ENCODE results near the gene CCDC110.
"Not testable (repeated sequence)": the region's sequence is repeated elsewhere in the genome, so short reads cannot be mapped to it uniquely, and the experiment has no call there.

Gene CCDC110

DNA sequence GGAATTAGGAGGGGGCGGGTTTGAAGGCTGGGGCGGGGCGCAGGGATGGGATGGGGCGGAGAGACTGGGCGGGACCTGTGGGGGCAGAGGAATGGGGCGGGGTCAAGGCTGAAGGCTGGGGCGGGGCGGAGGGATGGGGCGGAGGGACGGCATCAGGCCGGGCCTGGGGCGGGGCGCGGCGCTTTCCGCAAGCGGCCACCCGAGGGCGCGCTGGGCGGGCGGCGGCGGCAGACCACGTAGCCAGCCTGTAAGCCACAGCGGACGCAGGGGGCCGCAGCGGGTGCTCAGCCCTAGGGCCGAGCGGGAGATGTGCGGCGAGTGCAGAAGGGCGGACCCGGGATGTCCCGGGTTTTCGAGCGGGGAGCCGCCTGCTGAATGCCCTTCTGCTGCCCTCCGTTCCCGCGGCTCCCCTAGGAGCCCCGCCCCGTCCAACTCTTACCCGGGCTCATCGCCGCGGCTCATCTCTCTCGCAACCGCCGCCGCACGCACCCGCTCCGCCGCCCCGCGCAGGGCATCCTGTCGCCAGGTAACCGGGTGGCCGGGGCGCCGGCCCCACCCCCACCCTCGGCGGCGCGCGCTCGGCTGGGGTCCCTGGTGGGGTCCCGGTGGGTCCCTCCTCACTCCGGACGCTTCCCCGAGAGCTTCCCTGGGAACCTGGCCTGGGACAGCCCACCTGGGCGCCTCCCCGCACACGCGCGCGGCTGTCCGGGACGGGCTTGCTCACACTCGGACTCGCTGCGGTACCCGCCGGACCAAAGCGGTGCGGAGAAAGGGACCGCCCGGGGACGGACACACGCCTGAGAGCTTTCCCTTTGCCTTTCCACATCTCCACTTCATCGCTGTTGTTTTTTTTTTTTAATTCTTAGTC, at the start of gene CCDC110:
CCDC110 (minus strand) TSS at position 499 of the 868 bp plus-strand sequence; CDS start at position 449, 50 bp downstream.
- DNase-seq, result peak; percentile 87 to 100 (median 97)
- intact Hi-C loops (cut with DNase I), result loop anchor here (2.0 to 10.0 kb wide), 3 partner anchors 44 to 125 kb away; partner anchors contain the start of genes PDLIM3 and UFSP2

DNA sequence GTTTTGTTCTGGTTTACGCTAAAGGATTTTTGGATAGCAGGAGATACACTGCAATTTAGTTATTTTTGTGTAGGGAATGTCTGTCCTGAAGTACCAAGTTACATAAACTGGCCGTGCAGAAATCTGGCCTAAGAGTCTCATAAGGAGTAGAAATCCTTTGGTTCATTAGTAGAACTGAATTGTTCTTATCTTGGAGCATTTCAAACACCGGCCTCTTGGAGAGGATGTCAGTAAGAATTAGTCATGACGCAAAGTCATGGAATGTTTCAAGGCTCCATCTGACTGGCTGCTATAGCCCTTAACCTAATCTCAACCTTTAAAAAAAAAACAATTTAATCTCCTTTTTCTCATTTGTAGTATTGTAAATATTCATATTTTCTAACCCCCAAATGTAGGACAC, 48.6 kb upstream of the CCDC110 start:
- intact Hi-C loops (cut with DNase I), result no loop called here
- no peak for DNase-seq

DNA sequence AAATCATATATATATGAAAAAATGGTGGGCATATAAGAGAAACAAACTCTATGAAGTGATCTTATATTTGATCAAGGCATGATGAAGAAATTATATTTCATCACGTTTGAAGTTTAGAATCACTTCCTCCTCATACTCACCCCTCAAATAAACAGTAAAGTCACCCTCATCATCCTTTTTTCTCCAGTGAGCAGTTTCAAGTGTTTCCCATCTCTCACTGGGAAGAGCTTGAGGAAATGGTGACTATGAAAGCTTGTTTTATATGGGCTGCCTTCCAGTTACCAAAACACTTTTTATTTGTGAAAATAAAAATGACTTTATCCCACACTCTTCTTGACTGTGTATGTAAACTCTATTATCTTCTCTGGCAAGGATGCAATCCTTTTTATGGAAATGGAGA, 47.0 kb upstream of the CCDC110 start:
- intact Hi-C loops (cut with DNase I), result no loop called here
- no peak for DNase-seq

DNA sequence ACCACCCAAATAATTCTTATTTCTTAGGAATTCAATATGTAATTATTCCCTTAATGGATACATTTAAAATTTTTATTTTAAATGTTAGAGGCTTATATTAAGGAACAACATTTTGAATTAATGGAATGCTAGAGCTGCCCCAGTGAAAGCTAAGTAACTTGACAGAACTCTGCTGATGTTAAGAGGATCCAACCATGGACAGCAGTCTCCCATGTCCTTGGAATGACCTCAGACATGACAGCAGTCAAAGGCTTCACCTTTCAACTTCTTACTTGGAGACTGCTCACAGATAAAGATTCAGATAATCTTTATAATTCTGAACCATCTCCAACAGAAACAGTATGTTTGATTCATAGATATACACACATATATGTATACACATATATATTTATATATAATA, 46.5 kb upstream of the CCDC110 start:
- no peak for DNase-seq
- intact Hi-C loops (cut with DNase I), result no loop called here

DNA sequence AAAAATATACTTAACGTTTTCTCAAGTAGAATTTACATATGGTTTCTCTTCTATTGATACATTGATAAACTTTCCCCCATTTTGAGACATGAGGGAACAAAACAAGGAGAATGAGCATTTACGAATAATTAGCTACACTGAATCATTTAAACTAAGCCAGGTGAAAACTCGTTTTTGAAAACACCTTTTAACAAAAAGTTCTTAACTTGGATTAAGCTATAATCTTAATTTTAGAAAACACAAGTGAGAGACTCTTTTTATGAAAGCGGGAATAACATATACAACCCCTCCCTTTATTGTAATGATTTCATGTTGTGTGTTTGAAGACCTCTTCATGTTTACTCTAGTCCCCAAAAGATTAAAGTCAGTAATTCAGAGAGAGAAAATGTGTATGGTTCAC, 43.7 kb upstream of the CCDC110 start:
- intact Hi-C loops (cut with DNase I), result no loop called here
- no peak for DNase-seq

DNA sequence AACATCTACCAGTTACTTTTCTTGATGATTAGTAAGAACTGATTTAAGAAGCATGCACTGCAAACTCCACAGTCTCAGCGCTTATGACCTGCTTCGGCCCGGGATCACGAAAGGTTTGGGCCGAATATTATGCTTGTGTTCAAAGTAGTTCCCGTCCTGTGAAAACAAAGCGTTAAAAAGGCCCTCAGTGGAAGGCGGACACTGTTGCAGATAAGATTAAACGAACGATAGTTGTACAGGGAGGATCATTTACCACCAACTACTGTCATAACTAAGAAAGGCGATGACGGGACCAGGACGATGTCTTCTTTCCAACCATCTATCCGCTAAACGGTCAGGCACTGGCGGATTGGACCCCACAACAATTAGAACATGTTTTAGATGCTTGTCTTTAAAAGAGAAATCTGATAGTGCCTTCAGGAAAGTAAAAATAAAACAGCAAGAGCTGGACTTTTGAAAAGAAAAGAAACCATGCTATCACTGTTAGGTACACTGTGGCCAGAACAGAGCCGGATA, 42.7 kb upstream of the CCDC110 start:
- DNase-seq, result no peak
- intact Hi-C loops (cut with DNase I), result no loop called here

DNA sequence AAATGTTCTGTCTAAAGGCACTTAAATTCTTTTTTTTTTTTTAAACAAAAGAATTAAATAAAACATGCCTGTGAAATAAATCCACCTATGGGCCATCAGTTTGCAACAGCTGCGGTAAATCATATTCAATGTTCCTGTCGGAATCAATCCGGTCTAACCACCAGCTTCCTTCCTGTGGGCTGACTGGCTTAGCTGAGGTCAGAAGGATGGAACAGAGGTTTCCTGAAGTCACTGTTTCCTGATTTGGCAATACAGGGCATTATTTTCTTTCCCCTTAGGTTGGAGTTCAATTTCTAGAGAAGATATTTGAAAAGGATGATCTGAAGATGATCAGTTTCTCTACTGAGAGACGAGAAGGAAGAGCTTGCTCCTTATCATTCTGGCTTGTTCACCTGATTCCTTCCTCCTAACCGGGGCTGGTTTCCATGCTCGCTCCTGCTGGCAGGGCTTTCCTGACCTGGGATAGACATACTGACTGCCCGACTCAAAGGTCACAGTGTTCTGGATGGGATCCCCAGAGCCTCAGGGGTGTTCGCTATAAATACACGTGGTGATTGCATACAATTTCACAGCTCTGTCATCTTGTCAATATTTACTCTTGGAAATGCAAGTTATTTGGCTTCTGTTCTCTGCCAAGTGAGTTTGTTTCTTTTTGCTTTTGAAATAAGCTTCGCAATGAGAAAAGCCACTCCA, 42.1 kb upstream of the CCDC110 start:
- intact Hi-C loops (cut with DNase I), result no loop called here
- no peak for DNase-seq

DNA sequence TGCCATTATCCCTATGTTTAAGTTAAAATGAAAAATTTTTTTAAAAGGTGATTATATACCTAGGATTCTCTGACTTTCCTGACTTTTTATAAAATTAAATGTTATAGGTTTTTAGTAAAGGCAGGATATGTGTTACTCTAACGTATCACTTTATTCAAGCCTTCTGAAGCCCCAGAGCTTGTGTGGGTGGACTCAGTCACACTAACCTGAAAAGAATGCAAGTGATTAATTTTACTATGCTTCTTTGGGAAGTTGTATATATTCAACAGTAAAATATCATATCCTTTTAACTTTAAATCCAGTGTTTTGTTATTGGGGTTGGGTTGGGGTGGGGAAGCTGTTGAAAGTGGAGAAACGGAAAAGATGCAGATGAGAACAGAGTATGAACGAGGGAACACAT, 41.0 kb upstream of the CCDC110 start:
- DNase-seq, result peak in 3 of 42 donors; percentile 18 to 43 (median 38)
- intact Hi-C loops (cut with DNase I), result no loop called here

DNA sequence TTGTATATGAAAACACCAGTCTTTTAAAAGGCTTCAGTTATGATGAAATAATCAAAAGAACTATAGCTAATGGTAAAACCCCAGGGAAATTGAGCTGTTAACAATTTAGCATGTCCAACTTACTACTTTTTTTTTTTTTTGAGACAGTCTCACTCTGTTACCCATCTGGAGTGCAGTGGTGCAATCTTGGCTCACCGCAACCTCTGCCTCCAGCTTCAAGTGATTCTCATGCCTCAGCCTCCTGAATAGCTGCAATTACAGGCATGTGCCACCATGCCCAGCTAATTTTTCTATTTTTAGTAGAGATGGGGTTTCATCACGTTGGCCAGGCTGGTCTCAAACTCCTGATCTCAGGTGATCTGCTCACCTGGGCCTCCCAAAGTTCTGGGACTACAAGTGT, 39.7 kb upstream of the CCDC110 start:
- intact Hi-C loops (cut with DNase I); DNase-seq: not testable (repeated sequence)

DNA sequence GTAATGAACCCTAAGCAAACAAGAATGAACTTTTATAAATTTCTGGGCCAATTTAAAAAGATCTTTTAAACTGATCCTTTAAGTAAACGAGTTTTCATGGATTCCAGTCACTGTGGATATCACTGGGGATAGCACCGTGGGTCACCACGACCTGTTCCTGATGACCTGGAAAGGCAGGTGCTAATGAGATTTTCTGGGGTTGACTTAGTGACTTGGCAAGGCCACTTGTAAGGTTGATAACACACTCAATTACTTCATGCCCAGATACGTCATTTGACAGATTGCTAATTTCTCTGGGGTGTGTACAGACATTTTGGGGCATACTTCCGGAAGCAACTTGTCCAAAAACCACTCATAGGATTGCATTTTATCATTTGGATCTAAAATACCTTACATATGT, 39.3 kb upstream of the CCDC110 start:
- no peak for DNase-seq
- intact Hi-C loops (cut with DNase I), result no loop called here

DNA sequence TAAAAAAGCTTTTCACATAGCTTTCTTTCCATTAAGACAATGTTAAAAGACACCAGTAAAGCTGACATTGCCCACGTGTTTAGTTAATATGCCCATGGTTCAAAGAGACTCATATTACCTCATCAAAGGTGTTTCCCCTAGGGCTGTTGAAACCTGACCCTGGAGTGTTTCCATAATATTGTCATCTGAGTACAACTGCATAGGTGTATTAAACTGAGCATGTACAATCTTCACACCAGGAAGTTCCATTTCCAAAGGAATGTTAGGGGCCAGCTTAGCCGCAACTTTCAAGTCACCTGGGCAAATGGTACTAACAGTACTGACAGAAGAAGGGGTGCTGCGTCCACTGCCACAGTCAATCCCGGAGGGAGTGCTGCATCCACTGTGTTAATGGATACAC, 36.6 kb upstream of the CCDC110 start:
- DNase-seq, result no peak
- intact Hi-C loops (cut with DNase I), result no loop called here

DNA sequence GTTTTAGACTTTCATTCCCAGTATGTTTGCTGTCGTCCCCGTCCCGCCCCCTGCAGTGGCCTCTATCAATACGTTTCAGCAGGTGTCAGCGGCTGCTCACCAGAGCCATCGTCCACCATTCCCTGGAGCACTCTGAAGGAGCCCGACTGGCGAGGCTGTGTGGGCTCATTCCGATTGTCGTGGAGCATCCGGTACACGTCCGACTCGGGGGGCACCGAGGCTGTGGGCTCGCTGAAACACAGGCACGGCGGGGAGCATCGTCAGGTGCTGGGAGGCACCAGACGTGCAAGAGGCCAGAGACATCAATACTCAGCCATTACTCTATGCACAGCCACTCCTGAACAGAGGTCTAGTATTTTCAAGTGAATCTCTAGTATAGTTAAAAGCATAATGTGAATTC, 34.9 kb upstream of the CCDC110 start:
- intact Hi-C loops (cut with DNase I), result no loop called here
- no peak for DNase-seq

DNA sequence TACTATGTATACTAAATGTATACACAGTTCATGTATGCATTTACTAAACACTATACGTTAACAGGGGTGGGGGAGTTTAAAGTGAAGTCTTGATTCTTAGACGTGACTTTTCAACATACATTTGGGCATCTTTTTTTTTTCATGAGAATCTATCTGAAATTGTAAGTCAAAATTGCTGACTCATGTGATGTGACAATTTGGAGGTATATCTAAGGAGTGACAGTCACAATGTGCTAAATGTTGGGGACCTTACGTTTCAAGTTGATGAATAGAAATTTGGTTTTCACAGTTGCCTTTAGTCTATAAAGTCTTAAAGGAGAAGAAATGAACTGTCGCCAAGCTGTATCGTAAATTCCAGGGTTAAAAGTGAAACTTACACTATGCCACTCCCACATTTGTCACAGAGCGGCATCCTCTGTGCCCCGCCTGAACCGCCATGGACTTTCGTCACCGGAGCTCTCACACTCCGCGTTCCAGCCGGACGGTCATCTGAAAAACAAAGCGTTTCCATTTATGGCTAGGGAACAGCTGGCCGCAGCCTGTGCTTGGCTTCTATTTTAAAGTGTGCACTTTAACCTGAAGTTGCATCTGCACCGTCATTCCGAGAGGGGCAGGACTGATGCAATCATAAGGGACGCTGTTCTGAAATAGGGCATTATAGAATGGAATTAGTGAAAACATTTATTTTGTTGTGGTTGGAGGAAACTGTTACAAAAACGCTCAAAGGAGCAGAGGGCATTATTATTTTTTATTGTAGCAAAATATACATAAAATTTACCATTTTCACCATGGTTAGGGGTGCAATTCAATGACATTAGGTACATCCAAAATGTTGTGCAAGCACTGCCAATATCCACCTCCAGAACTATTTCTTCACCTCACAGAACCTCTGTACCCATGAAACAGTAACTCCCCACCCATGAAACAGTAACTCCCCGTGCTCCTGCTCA, 32.8 kb upstream of the CCDC110 start:
- intact Hi-C loops (cut with DNase I), result no loop called here
- DNase-seq, result no peak

DNA sequence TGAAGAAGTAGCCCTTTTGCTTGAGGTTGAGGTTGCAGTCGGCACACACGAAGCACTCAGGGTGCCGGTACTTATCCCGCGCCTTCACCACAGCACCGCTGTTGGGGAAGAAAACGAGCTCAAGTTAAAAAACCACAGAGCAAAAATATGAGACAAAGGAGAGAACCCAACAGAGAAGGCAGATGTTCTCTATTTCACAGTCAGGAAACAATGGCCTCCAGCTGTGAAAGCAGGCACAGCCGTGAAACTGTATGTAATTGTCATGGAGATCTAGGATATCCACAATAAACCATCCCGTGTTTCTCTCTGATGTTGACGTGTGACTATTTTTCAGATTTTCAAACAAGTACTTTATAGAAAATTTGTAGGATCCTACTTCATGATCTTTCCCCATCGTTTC, 30.9 kb upstream of the CCDC110 start:
- DNase-seq, result no peak
- intact Hi-C loops (cut with DNase I), result no loop called here

DNA sequence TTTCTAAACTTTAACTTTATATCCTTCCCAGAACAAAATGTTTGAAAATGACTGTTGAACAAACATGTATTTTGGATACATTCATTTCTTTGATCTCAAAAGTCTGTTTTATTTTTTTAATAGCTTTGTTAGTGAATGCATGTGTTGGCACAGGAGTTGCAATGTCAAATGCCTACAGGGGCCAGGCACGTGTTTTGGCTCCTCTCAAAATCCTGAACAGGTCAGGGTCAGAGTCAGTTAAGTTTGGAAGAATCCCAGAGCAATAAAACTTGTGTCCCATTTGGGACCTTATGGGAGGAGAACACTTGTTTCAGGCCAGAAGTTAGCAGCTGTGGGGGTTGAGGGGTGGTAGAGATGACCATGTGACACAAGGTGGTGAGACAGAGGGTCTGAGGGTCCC, 29.0 kb upstream of the CCDC110 start:
- no peak for DNase-seq
- intact Hi-C loops (cut with DNase I), result no loop called here

DNA sequence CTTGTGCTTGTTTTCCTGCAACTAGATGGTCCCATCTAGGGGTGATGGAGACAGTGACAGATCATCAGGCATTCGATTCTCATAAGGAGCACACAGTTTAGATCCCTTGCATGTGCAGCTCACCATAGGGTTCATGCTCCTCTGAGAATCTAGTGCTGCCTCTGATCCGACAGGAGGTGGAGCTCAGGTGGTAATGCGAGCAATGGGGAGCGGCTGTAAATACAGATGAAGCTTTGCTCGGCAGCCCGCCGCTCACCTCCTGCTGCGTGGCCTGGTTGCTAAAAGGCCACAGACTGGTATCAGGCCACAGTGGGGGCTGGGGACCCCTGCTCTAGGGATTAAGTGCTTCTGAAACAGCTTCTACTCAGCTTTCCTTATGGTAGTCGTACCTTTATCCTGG, 28.5 kb upstream of the CCDC110 start:
- no peak for DNase-seq
- intact Hi-C loops (cut with DNase I), result no loop called here

DNA sequence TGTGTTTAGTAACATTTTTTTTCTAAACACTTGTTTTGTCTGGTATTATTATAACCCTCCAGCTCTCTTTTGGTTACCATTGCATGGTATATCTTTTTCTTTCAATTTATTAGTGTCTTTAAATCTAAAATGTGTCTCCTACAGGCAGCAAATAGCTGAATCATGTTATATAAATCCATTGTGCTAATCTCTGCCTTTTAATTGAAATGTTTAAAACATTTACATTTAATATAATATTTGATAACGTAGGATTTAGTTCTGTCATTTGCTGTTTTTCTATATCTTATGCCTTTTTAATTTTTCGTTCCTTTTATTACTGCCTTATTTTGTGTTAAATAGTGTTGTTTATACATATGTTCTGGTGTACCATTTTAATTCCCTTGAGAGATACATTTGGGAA, 17.1 kb upstream of the CCDC110 start:
- DNase-seq, result no peak
- intact Hi-C loops (cut with DNase I), result no loop called here

DNA sequence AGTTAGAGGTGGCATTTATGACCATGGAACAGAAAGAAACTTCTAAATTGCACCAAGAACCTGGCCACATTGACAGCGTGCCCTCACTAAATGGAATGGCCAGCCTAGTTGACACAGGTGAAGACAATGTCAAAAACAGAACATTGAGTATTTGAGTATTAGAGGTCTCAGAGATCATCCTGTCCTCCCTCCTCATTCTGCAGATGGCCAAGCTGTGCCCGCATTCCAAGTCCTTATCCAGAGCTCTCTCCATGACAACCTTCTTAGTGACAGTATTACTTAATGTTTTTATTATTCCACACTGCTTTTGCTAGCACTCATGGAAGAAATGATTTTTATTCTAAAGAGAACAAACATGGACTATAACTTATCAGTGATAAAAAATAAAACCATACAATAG, 9.9 kb upstream of the CCDC110 start:
- no peak for DNase-seq
- intact Hi-C loops (cut with DNase I), result no loop called here

DNA sequence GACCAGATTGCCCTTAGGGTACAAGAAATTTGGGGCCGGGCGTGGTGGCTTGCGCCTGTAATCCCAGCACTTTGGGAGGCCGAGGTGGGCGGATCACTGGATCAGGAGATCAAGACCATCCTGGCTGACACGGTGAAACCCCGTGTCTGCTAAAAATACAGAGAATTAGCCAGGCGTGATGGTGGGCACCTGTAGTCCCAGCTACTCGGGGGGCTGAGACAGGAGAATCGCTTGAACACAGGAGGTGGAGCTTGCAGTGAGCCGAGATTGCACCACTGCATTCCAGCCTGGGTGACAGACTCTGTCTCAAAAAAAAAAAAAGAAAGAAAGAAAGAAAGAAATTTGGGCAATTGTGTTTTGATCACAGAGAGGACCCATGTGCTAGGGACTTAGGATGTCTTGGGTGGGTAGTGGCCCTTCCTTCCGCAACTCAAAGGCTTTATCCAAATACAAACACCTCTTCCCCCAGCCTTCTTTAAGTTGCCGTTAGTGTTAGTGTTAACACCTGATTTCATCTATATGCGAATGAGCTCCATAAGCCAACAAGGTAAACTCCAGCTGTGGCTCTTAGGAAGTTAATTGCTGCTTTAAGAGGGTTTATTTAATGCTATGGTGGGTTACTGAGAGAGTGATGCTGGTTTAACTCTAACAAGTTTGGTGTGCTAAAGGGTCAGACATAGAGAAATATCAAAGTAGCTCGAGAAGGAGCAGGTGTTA, 8.6 kb upstream of the CCDC110 start:
- DNase-seq, result no peak
- intact Hi-C loops (cut with DNase I), result no loop called here
